Right lobe of liver (tissue), 4 donors: ENCODE results near the gene AP2M1.

ENCODE experiments used
- CTCF ChIP-seq, 4 donors: fragments of 200-600 bp in 3 of 4; fragments of 450-650 bp in 1 of 4; IDR thresholded peaks; one replicate each; pipeline versions ENCODE4 v1.5.1 to v1.8.0; 2016 to 2022; ENCODE audit warnings: antibody characterized with exemption in 4 of 4, mild to moderate bottlenecking in 2 of 4
- POLR2A ChIP-seq: fragments of 450-650 bp; IDR thresholded peaks from one replicate; pipeline ENCODE4 v1.6.1; 2017; ENCODE audit warnings: antibody characterized with exemption, mild to moderate bottlenecking
- donor health status: DM: no; HTN: no; CAD: no.
- donor health status: DM: no; HTN: no; CAD: no.
- donor health status: DM: no; HTN: yes; CAD: no.

GRCh38 chr3:184178521-184179138, 4.0 kb downstream of the AP2M1 start:
- no peak for TF ChIP-seq CTCF (IDR thresholded peaks at IDR 0.05)
- TF ChIP-seq POLR2A, result no peak
